ENCODE measurements around the gene ABAT. TPM values are rescaled to one million over a fixed set of nuclear protein-coding genes. Genes with fewer than 3 reads are reported as not detected.

ABAT gene
- total and polyA plus RNA-seq, 4 experiments from 2014 or later: 2.8 to 10.8 (median 6.5) TPM

DNA sequence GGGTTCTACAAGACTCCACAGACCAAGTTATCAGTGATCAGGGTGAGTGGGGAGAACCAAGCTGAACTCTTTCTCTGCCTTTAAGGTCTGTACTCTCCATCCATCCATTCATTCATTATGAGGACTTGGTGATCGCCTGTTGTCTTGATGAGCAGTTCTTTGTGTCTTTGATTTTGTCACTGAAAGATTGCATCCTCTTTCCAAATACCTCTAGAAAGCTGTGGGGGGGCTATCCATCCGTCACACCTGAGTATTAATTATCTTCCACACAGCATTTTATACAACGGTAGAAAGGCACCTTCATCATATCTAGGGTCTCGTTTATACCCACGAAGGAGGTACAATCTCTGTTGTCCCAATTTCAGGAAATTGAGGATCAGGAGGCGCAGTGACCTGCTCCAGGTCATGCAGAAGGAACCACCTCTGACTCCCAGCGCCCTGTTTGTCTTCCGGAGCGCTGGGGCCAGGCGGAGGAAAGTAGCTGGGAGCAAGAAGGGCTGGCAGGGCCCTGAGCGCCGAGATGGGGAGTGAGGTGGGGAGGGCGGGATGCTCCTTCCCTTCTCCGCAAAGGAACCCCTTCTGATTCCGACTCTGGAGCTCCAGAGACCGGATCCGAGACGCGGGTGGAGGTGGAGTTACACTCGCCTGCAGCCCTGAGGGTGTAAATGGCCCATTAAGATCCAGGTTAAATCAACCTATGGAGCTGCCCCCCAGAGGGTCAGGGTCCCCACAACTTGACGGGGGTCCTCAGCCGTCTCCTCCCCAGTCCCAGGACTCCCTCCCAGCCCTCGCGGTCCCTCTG lies 605 bp upstream of the ABAT start:
- POLR2A ChIA-PET (ENCODE audit: partially characterized antibody): interaction anchor here (1.1 to 4.4 kb wide), 3 partner anchors 124 to 417 kb away, joined by 4 to 18 read pairs (median 5); partner anchors contain the start of genes CARHSP1, HAPSTR1, PMM2 and TMEM186
- H3K27me3 Mint-ChIP-seq: no peaks in the 10 kb centered on the region
- peak overlapping the region; percentile 44 to 87 (median 67) for H3K27ac Mint-ChIP-seq
- peaks cover 8 to 24% (median 16%) of the 10 kb centered on the region in 4 donors for H3K4me1 Mint-ChIP-seq
- H3K4me3 Mint-ChIP-seq: peak overlapping the region; percentile 79 to 95 (median 91)
- CTCF ChIA-PET (ENCODE audit: partially characterized antibody): interaction anchor here (0.9 to 1.2 kb wide), 2 partner anchors 195 to 206 kb away, joined by 3 to 4 read pairs; partner anchors contain the start of gene CARHSP1
- no peaks in the 10 kb centered on the region for H3K27me3 ChIP-seq (ENCODE audit: insufficient read depth, low read length)
- H3K4me3 ChIP-seq (ENCODE audit: low read length in 2 of 2): peak overlapping the region; percentile 57 to 85
- peaks cover 2 to 7% of the 10 kb centered on the region in 2 donors for H3K36me3 Mint-ChIP-seq
- peak overlapping the region; percentile 45 for H3K27ac ChIP-seq (ENCODE audit: low read depth, low read length)
- peaks cover 17% of the 10 kb centered on the region for H3K4me1 ChIP-seq (ENCODE audit: insufficient read depth, low read length)
- H3K9me3 ChIP-seq (ENCODE audit: control insufficient read depth in 1 of 2, low read length in 2 of 2): no peaks in the 10 kb centered on the region
- intact Hi-C loops (cut with micrococcal nuclease): loop anchor here (1.0 to 5.0 kb wide), 4 partner anchors 53 to 288 kb away; partner anchors contain the start of genes CARHSP1, METTL22, PMM2 and TMEM186
- DNase-seq: peak in 1 of 5 donors; percentile 40
- peaks cover 0 to 5% (median 0%) of the 10 kb centered on the region in 8 donors for H3K9me3 Mint-ChIP-seq
- no peaks in the 10 kb centered on the region for H3K36me3 ChIP-seq (ENCODE audit: insufficient read depth, low read length)

GRCh38 chr16:8675183-8676159 lies 1.1 kb downstream of the ABAT start:
- Mint-ChIP-seq H3K4me3 (peak overlapping the region; percentile 87 to 95 (median 91)), H3K4me1 (peaks cover 10 to 24% (median 20%) of the 10 kb centered on the region in 4 donors), H3K27me3 (no peaks in the 10 kb centered on the region), H3K9me3 (peaks cover 0 to 9% (median 3%) of the 10 kb centered on the region in 8 donors), H3K36me3 (peaks cover 5 to 20% of the 10 kb centered on the region in 2 donors), H3K27ac (peak overlapping the region; percentile 87 to 98 (median 92))
- Histone ChIP-seq H3K4me1 (ENCODE audit: insufficient read depth, low read length) (peaks cover 17% of the 10 kb centered on the region), H3K4me3 (ENCODE audit: low read length in 2 of 2) (peak overlapping the region; percentile 85 to 87), H3K27me3 (ENCODE audit: insufficient read depth, low read length) (no peaks in the 10 kb centered on the region), H3K27ac (ENCODE audit: low read depth, low read length) (peak overlapping the region; percentile 62), H3K9me3 (ENCODE audit: control insufficient read depth in 1 of 2, low read length in 2 of 2) (no peaks in the 10 kb centered on the region), H3K36me3 (ENCODE audit: insufficient read depth, low read length) (no peaks in the 10 kb centered on the region)
- CTCF ChIA-PET (ENCODE audit: partially characterized antibody): interaction anchor here (1.1 to 1.2 kb wide), 2 partner anchors 21 to 193 kb away, joined by 4 read pairs; partner anchors contain the start of gene CARHSP1
- POLR2A ChIA-PET (ENCODE audit: partially characterized antibody): interaction anchor here (0.8 to 4.4 kb wide), 4 partner anchors 39 to 193 kb away, joined by 3 to 18 read pairs (median 3); partner anchors contain the start of genes CARHSP1, METTL22, PMM2 and TMEM186
- peak; percentile 32 to 83 (median 41) for DNase-seq
- intact Hi-C loops (cut with micrococcal nuclease): loop anchor here (2.0 kb wide), 2 partner anchors 55 to 193 kb away; partner anchors contain the start of genes CARHSP1 and METTL22

GRCh38 chr16:8676160-8676547 lies 1.7 kb downstream of the ABAT start:
- peaks cover 5 to 20% of the 10 kb centered on the region in 2 donors for H3K36me3 Mint-ChIP-seq
- peaks cover 17% of the 10 kb centered on the region for H3K4me1 ChIP-seq (ENCODE audit: insufficient read depth, low read length)
- peaks cover 0 to 9% (median 3%) of the 10 kb centered on the region in 8 donors for H3K9me3 Mint-ChIP-seq
- H3K9me3 ChIP-seq (ENCODE audit: control insufficient read depth in 1 of 2, low read length in 2 of 2): no peaks in the 10 kb centered on the region
- no peaks in the 10 kb centered on the region for H3K27me3 Mint-ChIP-seq
- H3K36me3 ChIP-seq (ENCODE audit: insufficient read depth, low read length): no peaks in the 10 kb centered on the region
- no peak overlapping the region for H3K4me3 ChIP-seq (ENCODE audit: low read length in 2 of 2)
- peak overlapping the region in 7 of 8 donors; percentile 54 to 91 (median 61) for H3K4me3 Mint-ChIP-seq
- H3K4me1 Mint-ChIP-seq: peaks cover 10 to 24% (median 20%) of the 10 kb centered on the region in 4 donors
- intact Hi-C loops (cut with micrococcal nuclease): no loop called here
- peak overlapping the region in 5 of 7 donors; percentile 15 to 97 (median 75) for H3K27ac Mint-ChIP-seq
- CTCF ChIA-PET (ENCODE audit: partially characterized antibody): no interaction called here
- no peaks in the 10 kb centered on the region for H3K27me3 ChIP-seq (ENCODE audit: insufficient read depth, low read length)
- H3K27ac ChIP-seq (ENCODE audit: low read depth, low read length): no peak overlapping the region
- POLR2A ChIA-PET (ENCODE audit: partially characterized antibody): interaction anchor here (0.9 to 4.4 kb wide), 3 partner anchors 54 to 192 kb away, joined by 3 to 18 read pairs (median 3); partner anchors contain the start of genes CARHSP1, METTL22, PMM2 and TMEM186
- DNase-seq: no peak

- H3K9me3 ChIP-seq (ENCODE audit: control insufficient read depth in 1 of 2, low read length in 2 of 2): no peaks in the 10 kb centered on the region
- ChIA-PET CTCF (ENCODE audit: partially characterized antibody) (no interaction called here), POLR2A (ENCODE audit: partially characterized antibody) (interaction anchor here (4.4 kb wide), 1 partner anchor 192 kb away, joined by 18 read pairs; the partner anchor contains the start of gene CARHSP1)
- H3K27ac ChIP-seq (ENCODE audit: low read depth, low read length): no peak overlapping the region
- H3K4me1 ChIP-seq (ENCODE audit: insufficient read depth, low read length): peaks cover 17% of the 10 kb centered on the region
- no peak for DNase-seq
- H3K27me3 ChIP-seq (ENCODE audit: insufficient read depth, low read length): no peaks in the 10 kb centered on the region
- peaks cover 5 to 20% of the 10 kb centered on the region in 2 donors for H3K36me3 Mint-ChIP-seq
- H3K9me3 Mint-ChIP-seq: peaks cover 0 to 9% (median 3%) of the 10 kb centered on the region in 8 donors
- H3K27me3 Mint-ChIP-seq: no peaks in the 10 kb centered on the region
- H3K4me1 Mint-ChIP-seq: peaks cover 10 to 24% (median 20%) of the 10 kb centered on the region in 4 donors
- no peak overlapping the region for H3K4me3 ChIP-seq (ENCODE audit: low read length in 2 of 2)
- intact Hi-C loops (cut with micrococcal nuclease): no loop called here
- peak overlapping the region in 1 of 8 donors; percentile 35 for H3K4me3 Mint-ChIP-seq
- H3K36me3 ChIP-seq (ENCODE audit: insufficient read depth, low read length): no peaks in the 10 kb centered on the region
- H3K27ac Mint-ChIP-seq: peak overlapping the region in 1 of 7 donors; percentile 29
Measured at GRCh38 chr16:8676737-8677375, 2.4 kb downstream of the ABAT start.

GRCh38 chr16:8677481-8677880 lies 3.1 kb downstream of the ABAT start:
- ChIA-PET POLR2A (ENCODE audit: partially characterized antibody) (no interaction called here), CTCF (ENCODE audit: partially characterized antibody) (no interaction called here)
- H3K9me3 Mint-ChIP-seq: peaks cover 0 to 9% (median 3%) of the 10 kb centered on the region in 8 donors
- no peaks in the 10 kb centered on the region for H3K36me3 ChIP-seq (ENCODE audit: insufficient read depth, low read length)
- H3K27ac Mint-ChIP-seq: peak overlapping the region in 1 of 7 donors; percentile 29
- H3K4me1 ChIP-seq (ENCODE audit: insufficient read depth, low read length): peaks cover 17% of the 10 kb centered on the region
- peaks cover 5 to 20% of the 10 kb centered on the region in 2 donors for H3K36me3 Mint-ChIP-seq
- H3K4me3 Mint-ChIP-seq: no peak overlapping the region
- DNase-seq: no peak
- H3K4me1 Mint-ChIP-seq: peaks cover 10 to 24% (median 20%) of the 10 kb centered on the region in 4 donors
- H3K27me3 ChIP-seq (ENCODE audit: insufficient read depth, low read length): no peaks in the 10 kb centered on the region
- H3K9me3 ChIP-seq (ENCODE audit: control insufficient read depth in 1 of 2, low read length in 2 of 2): no peaks in the 10 kb centered on the region
- H3K27ac ChIP-seq (ENCODE audit: low read depth, low read length): no peak overlapping the region
- intact Hi-C loops (cut with micrococcal nuclease): no loop called here
- H3K27me3 Mint-ChIP-seq: no peaks in the 10 kb centered on the region
- H3K4me3 ChIP-seq (ENCODE audit: low read length in 2 of 2): no peak overlapping the region
